Measurements from ENCODE around the gene SLC27A1. TPM values are rescaled to one million over a fixed set of nuclear protein-coding genes. Genes with fewer than 3 reads are reported as not detected.

SLC27A1 gene
- total and polyA plus RNA-seq, 2 experiments from 2014 or later, result 20.4 to 30.0 TPM

DNA sequence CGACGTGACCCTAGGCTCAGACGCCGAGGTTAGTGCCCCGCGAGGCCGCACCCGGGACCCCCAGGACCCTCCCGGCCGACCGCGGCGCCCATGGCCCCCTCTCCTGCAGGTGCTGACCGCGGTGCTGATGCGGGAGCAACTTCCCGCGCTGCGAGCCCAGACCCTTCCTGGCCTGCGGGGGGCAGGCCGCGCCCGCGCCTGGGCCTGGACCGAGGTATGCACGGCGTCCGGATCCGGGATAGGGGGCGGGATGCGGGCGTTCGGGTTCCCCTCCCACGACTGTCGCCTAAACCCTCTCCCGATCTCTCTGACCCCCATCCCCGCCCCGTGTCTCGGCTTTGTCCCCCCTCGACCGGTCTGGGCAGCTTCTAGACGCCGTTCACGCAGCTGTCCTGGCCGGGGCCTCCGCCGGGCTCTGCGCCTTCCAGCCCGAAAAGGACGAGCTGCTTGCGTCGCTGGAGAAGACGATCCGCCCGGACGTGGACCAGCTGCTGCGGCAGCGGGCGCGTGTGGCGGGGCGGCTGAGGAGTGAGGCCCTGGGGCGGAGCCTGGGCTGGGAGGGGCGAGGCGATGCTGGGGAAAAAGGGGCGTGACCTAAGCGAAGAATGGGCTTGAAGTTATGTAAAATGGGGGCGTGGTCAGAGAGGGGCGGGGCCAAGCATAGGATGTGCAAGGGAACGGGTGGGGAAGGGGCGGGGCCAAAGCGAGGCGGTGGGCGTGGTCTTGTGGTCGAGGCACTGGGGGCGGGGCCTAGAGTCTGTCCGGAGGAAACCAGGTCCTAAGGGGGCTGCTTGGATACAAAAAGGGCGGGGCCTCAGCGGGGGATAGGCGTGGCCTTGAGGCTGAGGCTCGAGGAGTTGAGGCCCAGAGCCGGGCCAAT, 69.2 kb downstream of the SLC27A1 start:
- peak overlapping the region; percentile 46; the same call in 1 of the 2 replicates for H3K9ac ChIP-seq
- in situ Hi-C loops (cut with MboI), result no loop called here

DNA sequence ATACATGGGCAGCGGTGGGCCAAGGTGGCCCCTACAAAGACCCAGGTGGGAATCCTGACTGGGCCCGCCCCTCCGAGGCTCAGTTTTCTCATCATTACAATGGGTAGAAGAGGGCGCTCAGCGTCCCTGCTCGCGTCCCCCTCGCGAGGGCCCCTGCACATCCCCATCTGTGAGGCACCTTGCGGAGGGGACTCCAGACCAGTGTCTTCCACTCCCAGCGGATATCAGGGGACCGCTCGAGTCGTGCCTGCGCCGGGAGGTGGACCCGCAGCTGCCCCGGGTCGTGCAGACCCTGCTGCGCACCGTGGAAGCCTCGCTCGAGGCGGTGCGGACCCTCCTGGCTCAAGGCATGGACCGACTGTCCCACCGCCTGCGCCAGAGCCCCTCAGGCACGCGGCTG, 69.8 kb downstream of the SLC27A1 start:
- H3K4me2 ChIP-seq (ENCODE audit: unreplicated experiment), result no peak overlapping the region
- H3K9me2 ChIP-seq (ENCODE audit: insufficient read depth), result no peaks in the 10 kb centered on the region
- H3K27ac ChIP-seq, result no peak overlapping the region

More for the DNA sequence above, 69.2 kb downstream of the SLC27A1 start:
- no peaks in the 10 kb centered on the region for H3K4me1 ChIP-seq (ENCODE audit: insufficient read depth)
- peak overlapping the region; percentile 65 for H3K4me3 ChIP-seq
- no peaks in the 10 kb centered on the region for H3K9me2 ChIP-seq (ENCODE audit: insufficient read depth)
- H2AFZ ChIP-seq, result peak overlapping the region; percentile 75
- H3K27ac ChIP-seq, result no peak overlapping the region
- H3K36me3 ChIP-seq (ENCODE audit: low read depth), result no peaks in the 10 kb centered on the region
- H3K27me3 ChIP-seq (replicated peaks; ENCODE audit: insufficient read depth), result no peaks in the 10 kb centered on the region
- no peaks in the 10 kb centered on the region for H4K20me1 ChIP-seq (ENCODE audit: insufficient read depth)
- no peaks in the 10 kb centered on the region for H3K79me2 ChIP-seq (ENCODE audit: insufficient read depth)
- peak overlapping the region; percentile 84 for H3K4me2 ChIP-seq (ENCODE audit: unreplicated experiment)
- DNase-seq, result peak; percentile 96
- 2% methylated on average over 53 to 60 of the region's 82 CpGs for WGBS, 2 experiments (ENCODE audit: low coverage in 1 of 2, low lambda C conversion rate in 2 of 2, missing lambda C conversion rate in 2 of 2)
- TF ChIP-seq EZH2phosphoT487 (IDR thresholded peaks at IDR 0.05; ENCODE audit: insufficient read depth, low read depth), result no peak
- TF ChIP-seq EZH2 (IDR thresholded peaks at IDR 0.05; ENCODE audit: insufficient read depth, poor library complexity, severe bottlenecking), result no peak
- no peaks in the 10 kb centered on the region for H3K9me3 ChIP-seq (ENCODE audit: low read depth)
- H3F3A ChIP-seq (ENCODE audit: insufficient read depth), result no peaks in the 10 kb centered on the region

DNA sequence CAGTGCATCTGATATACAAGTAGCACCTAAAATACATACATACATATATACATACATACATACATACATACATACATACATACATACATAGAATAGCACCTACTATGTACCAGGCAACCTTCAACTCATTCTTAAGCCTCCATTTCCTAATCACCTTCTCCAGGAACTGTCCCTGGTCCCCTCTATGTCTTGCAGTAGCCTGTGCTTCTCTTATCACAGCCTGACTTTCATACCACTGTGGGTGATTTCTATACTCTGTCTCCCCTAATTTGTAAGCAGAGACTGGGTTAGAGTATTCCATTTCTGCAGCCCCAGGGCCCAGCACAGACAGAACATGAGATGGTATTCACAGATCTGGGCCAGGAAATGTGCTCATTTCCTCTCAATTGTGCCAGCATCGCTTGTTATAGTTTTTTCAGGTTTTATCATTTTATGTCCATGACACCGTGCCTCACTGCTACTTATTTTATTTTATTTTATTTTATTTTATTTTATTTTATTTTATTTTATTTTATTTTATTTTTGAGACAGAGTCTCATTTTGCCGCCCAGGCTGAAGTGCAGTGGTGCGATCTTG, 70.9 kb downstream of the SLC27A1 start:
- H4K20me1 ChIP-seq (ENCODE audit: insufficient read depth), result no peaks in the 10 kb centered on the region
- no peaks in the 10 kb centered on the region for H3K36me3 ChIP-seq (ENCODE audit: low read depth)
- no peak overlapping the region for H3K27ac ChIP-seq
- no peaks in the 10 kb centered on the region for H3F3A ChIP-seq (ENCODE audit: insufficient read depth)
- no peaks in the 10 kb centered on the region for H3K79me2 ChIP-seq (ENCODE audit: insufficient read depth)
- no peak for DNase-seq
- H3K4me2 ChIP-seq (ENCODE audit: unreplicated experiment), result no peak overlapping the region
- H3K9me2 ChIP-seq (ENCODE audit: insufficient read depth), result no peaks in the 10 kb centered on the region
- no peak overlapping the region for H3K4me3 ChIP-seq
- no peak overlapping the region for H3K9ac ChIP-seq
- H3K9me3 ChIP-seq (ENCODE audit: low read depth), result no peaks in the 10 kb centered on the region
- H3K27me3 ChIP-seq (replicated peaks; ENCODE audit: insufficient read depth), result no peaks in the 10 kb centered on the region
- no peaks in the 10 kb centered on the region for H3K4me1 ChIP-seq (ENCODE audit: insufficient read depth)
- in situ Hi-C loops (cut with MboI), result no loop called here
- H2AFZ ChIP-seq, result no peak overlapping the region
- TF ChIP-seq EZH2 (IDR thresholded peaks at IDR 0.05; ENCODE audit: insufficient read depth, poor library complexity, severe bottlenecking) (no peak), EZH2phosphoT487 (IDR thresholded peaks at IDR 0.05; ENCODE audit: insufficient read depth, low read depth) (no peak)
- WGBS, 2 experiments (ENCODE audit: low coverage in 1 of 2, low lambda C conversion rate in 2 of 2, missing lambda C conversion rate in 2 of 2), result 82 to 89% methylated on average over 4 of the region's 4 CpGs

More for the DNA sequence above, 69.8 kb downstream of the SLC27A1 start:
- H3K4me1 ChIP-seq (ENCODE audit: insufficient read depth), result no peaks in the 10 kb centered on the region
- no peak overlapping the region for H3K9ac ChIP-seq
- no peaks in the 10 kb centered on the region for H3K79me2 ChIP-seq (ENCODE audit: insufficient read depth)
- no peaks in the 10 kb centered on the region for H3K36me3 ChIP-seq (ENCODE audit: low read depth)
- TF ChIP-seq EZH2 (IDR thresholded peaks at IDR 0.05; ENCODE audit: insufficient read depth, poor library complexity, severe bottlenecking) (no peak), EZH2phosphoT487 (IDR thresholded peaks at IDR 0.05; ENCODE audit: insufficient read depth, low read depth) (no peak)
- DNase-seq, result no peak
- 69 to 71% methylated on average over 23 to 30 of the region's 30 CpGs for WGBS, 2 experiments (ENCODE audit: low coverage in 1 of 2, low lambda C conversion rate in 2 of 2, missing lambda C conversion rate in 2 of 2)
- in situ Hi-C loops (cut with MboI), result no loop called here
- H2AFZ ChIP-seq, result no peak overlapping the region
- H4K20me1 ChIP-seq (ENCODE audit: insufficient read depth), result no peaks in the 10 kb centered on the region
- H3F3A ChIP-seq (ENCODE audit: insufficient read depth), result no peaks in the 10 kb centered on the region
- H3K4me3 ChIP-seq, result no peak overlapping the region
- no peaks in the 10 kb centered on the region for H3K27me3 ChIP-seq (replicated peaks; ENCODE audit: insufficient read depth)
- no peaks in the 10 kb centered on the region for H3K9me3 ChIP-seq (ENCODE audit: low read depth)

DNA sequence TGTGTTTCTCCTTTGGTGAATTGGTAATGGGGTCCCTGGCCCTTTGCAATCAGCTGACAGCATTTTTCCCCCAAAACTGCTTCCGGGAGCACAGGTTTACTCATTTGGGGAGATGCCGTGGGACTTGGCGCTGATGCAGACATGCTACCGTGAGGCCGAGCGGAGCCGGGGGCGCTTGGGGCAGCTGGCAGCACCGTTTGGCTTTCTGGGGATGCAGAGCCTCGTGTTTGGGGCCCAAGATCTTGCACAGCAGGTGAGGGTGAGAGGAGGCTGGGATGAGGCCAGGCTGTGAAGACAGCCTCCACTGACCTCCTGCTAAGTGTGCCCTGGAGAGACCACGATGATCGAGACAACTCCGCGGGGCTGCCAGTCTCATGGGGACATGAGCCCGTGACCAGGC, 71.7 kb downstream of the SLC27A1 start:
- no peak for TF ChIP-seq EZH2phosphoT487 (IDR thresholded peaks at IDR 0.05; ENCODE audit: insufficient read depth, low read depth)
- no peak for TF ChIP-seq EZH2 (IDR thresholded peaks at IDR 0.05; ENCODE audit: insufficient read depth, poor library complexity, severe bottlenecking)
- WGBS, 2 experiments (ENCODE audit: low coverage in 1 of 2, low lambda C conversion rate in 2 of 2, missing lambda C conversion rate in 2 of 2), result 60 to 64% methylated on average over 14 to 15 of the region's 15 CpGs
- Histone ChIP-seq H3K36me3 (ENCODE audit: low read depth) (no peaks in the 10 kb centered on the region), H3K4me3 (no peak overlapping the region), H4K20me1 (ENCODE audit: insufficient read depth) (no peaks in the 10 kb centered on the region), H3K27ac (no peak overlapping the region), H3K9me3 (ENCODE audit: low read depth) (no peaks in the 10 kb centered on the region), H3K9ac (no peak overlapping the region), H3K4me1 (ENCODE audit: insufficient read depth) (no peaks in the 10 kb centered on the region), H3F3A (ENCODE audit: insufficient read depth) (no peaks in the 10 kb centered on the region), H3K27me3 (replicated peaks; ENCODE audit: insufficient read depth) (no peaks in the 10 kb centered on the region), H3K4me2 (ENCODE audit: unreplicated experiment) (no peak overlapping the region), H2AFZ (no peak overlapping the region), H3K79me2 (ENCODE audit: insufficient read depth) (no peaks in the 10 kb centered on the region), H3K9me2 (ENCODE audit: insufficient read depth) (no peaks in the 10 kb centered on the region)
- no peak for DNase-seq
- in situ Hi-C loops (cut with MboI), result no loop called here

All from GM23248 (cell line).